Keratinocyte (primary cell): ENCODE data around the gene CTNNA3. TPM values are rescaled to one million over a fixed set of nuclear protein-coding genes. Genes with fewer than 3 reads are reported as not detected.

Source experiments
- DNase-seq: peaks from one replicate; pipeline ENCODE4 v3.0.0-alpha.2; 2011; ENCODE audit warnings: low read depth, missing footprints, low spot score
- FAIRE-seq: peaks from 2 replicates; lab custom pipeline; 2011; peaks lifted over from hg19 to GRCh38; lab: Jason Lieb, UNC
- H2AFZ ChIP-seq: 2 replicates; pipeline ENCODE4 v1.6.0; 2012; ENCODE audit warnings: low read length, control low read depth, inconsistent platforms; ENCODE audit not compliant: control insufficient read depth
- H3K27ac ChIP-seq: 2 replicates; pipeline ENCODE4 v1.5.1; 2011; ENCODE audit warnings: low read length; ENCODE audit not compliant: control insufficient read depth, insufficient read depth
- H3K27me3 ChIP-seq: 3 replicates; pipeline ENCODE4 v1.6.0; 2011; ENCODE audit warnings: low read length; ENCODE audit not compliant: control insufficient read depth, insufficient read depth; ENCODE audit errors: extremely low read depth
- H3K36me3 ChIP-seq, 2 experiments: 2 replicates in 1 of 2; 3 replicates in 1 of 2; pipeline ENCODE4 v1.5.1; 2011; ENCODE audit warnings: low read length in 2 of 2, mild to moderate bottlenecking in 1 of 2; ENCODE audit not compliant: control insufficient read depth in 2 of 2, insufficient read depth in 2 of 2; ENCODE audit errors: extremely low read depth in 1 of 2
- H3K4me1 ChIP-seq: 3 replicates; pipeline ENCODE4 v1.5.1; 2011; ENCODE audit warnings: low read length; ENCODE audit not compliant: control insufficient read depth, insufficient read depth; ENCODE audit errors: extremely low read depth
- H3K4me2 ChIP-seq: 3 replicates; pipeline ENCODE4 v1.6.0; 2011; ENCODE audit warnings: low read depth, low read length; ENCODE audit not compliant: control insufficient read depth, insufficient read depth; ENCODE audit errors: extremely low read depth
- H3K4me3 ChIP-seq, 3 experiments: fragments of 200-600 bp in 1 of 3; sonication (generic) in 1 of 3; 2 replicates in 2 of 3; 3 replicates in 1 of 3; pipeline ENCODE4 v1.5.1; 2011 to 2016; ENCODE audit warnings: low read length in 3 of 3, mild to moderate bottlenecking in 3 of 3, control low read depth in 2 of 3, inconsistent platforms in 1 of 3, low read depth in 1 of 3, mixed read lengths in 1 of 3, mixed run types in 1 of 3, moderate library complexity in 1 of 3; ENCODE audit not compliant: control insufficient read depth in 2 of 3, insufficient read depth in 2 of 3; ENCODE audit errors: extremely low read depth in 1 of 3
- H3K79me2 ChIP-seq: 2 replicates; pipeline ENCODE4 v1.6.0; 2012; ENCODE audit warnings: low read length; ENCODE audit not compliant: control insufficient read depth, insufficient read depth
- H3K9ac ChIP-seq: 3 replicates; pipeline ENCODE4 v1.6.0; 2011; ENCODE audit warnings: low read length; ENCODE audit not compliant: control insufficient read depth, insufficient read depth; ENCODE audit errors: extremely low read depth
- H3K9me1 ChIP-seq: 3 replicates; pipeline ENCODE4 v1.6.0; 2011; ENCODE audit warnings: low read length; ENCODE audit not compliant: control insufficient read depth, insufficient read depth; ENCODE audit errors: extremely low read depth
- H3K9me3 ChIP-seq: 2 replicates; pipeline ENCODE4 v1.5.1; 2012; ENCODE audit warnings: low read depth, low read length; ENCODE audit not compliant: control insufficient read depth
- H4K20me1 ChIP-seq: 3 replicates; pipeline ENCODE4 v1.6.0; 2011; ENCODE audit warnings: low read length; ENCODE audit not compliant: control insufficient read depth, insufficient read depth; ENCODE audit errors: extremely low read depth
- CTCF ChIP-seq, 3 experiments: IDR thresholded peaks in 1 of 3; conservative IDR thresholded peaks in 1 of 3; optimal IDR thresholded peaks in 1 of 3; 2 replicates in 2 of 3; 3 replicates in 1 of 3; pipeline versions ENCODE3 to v1.5.1; 2011; ENCODE audit warnings: low read length in 3 of 3, mild to moderate bottlenecking in 3 of 3, moderate library complexity in 2 of 3, control low read depth in 1 of 3, inconsistent platforms in 1 of 3; ENCODE audit not compliant: insufficient read depth in 2 of 3; ENCODE audit errors: extremely low read depth in 1 of 3
- EZH2 ChIP-seq: IDR thresholded peaks from one replicate; pipeline ENCODE4 v1.6.1; 2012; ENCODE audit warnings: inconsistent platforms, mild to moderate bottlenecking, low read length, moderate library complexity
- dilution Hi-C: fragments of 300-500 bp; cut with MboI; formaldehyde crosslinking; loops from one replicate; pipeline ENCODE4 v1.7.0; 2020; ENCODE audit warnings: low sequenced_read_pairs; ENCODE audit not compliant: extremely low pct_ligation_motif_present
- polyA plus RNA-seq, 5 experiments: library from polyadenylated mRNA; depleted of rRNA in 3 of 5; stranded (reverse) in 3 of 5; stranded (forward) in 1 of 5; unstranded in 1 of 5; fragments of >200 nt; gene quantifications; 1 replicate in 1 of 5; 2 replicates in 3 of 5; 3 replicates in 1 of 5; pipeline versions ENCODE4 v1.2.1 to v1.2.3, GENCODE V29; 2011 to 2012; ENCODE audit warnings: missing spikeins in 2 of 5, low read depth in 1 of 5, low replicate concordance in 1 of 5

CTNNA3 gene
- polyA plus RNA-seq, 1 donor (not counting 4 experiments of a cell fraction or from before 2014, with no cell fraction given), result 0.01 TPM

- Histone ChIP-seq H3K4me3 (no peak overlapping the region), H2AFZ (no peak overlapping the region), H3K9me1 (no peaks in the 10 kb centered on the region), H3K4me1 (no peaks in the 10 kb centered on the region), H3K27me3 (no peaks in the 10 kb centered on the region), H3K9ac (no peak overlapping the region), H3K27ac (no peak overlapping the region), H3K79me2 (no peaks in the 10 kb centered on the region), H3K9me3 (no peaks in the 10 kb centered on the region), H4K20me1 (no peaks in the 10 kb centered on the region), H3K4me2 (no peak overlapping the region), H3K36me3 (no peaks in the 10 kb centered on the region)
- no peak for FAIRE-seq
- DNase-seq, result no peak
- TF ChIP-seq EZH2, result no peak
- no peak for TF ChIP-seq CTCF (optimal IDR thresholded peaks at IDR 0.05 in 1 of 3, IDR thresholded peaks at IDR 0.05 in 1 of 3, conservative IDR thresholded peaks at IDR 0.05 in 1 of 3; ENCODE audit: extremely low read depth in 1 of 3, insufficient read depth in 2 of 3, low read length in 3 of 3)
- dilution Hi-C loops, result no loop called here
Observed at GRCh38 chr10:65968437-65968836, 1727.6 kb downstream of the CTNNA3 start.

DNA sequence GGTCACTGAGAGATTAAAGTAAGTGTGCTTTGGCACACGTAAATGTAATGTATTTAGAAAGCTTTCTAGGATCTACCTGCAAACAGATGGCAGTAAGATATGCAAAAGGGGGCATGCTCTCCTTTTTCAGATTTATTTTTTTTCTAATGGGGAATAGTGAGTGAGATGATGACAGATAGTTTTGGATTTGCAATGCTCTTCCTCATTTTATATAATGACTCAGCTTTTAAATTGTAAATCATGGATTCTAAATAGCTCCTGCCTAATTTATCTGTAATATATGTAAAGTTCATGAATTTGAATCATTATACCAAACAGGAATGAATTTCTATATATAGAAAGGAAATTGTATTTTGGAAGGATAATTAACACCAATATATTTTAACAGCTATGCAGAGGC is 1731.8 kb downstream of the CTNNA3 start:
- H3K4me2 ChIP-seq, result no peak overlapping the region
- dilution Hi-C loops, result no loop called here
- H3K9me3 ChIP-seq, result no peaks in the 10 kb centered on the region
- no peak overlapping the region for H3K4me3 ChIP-seq
- FAIRE-seq, result no peak
- H3K4me1 ChIP-seq, result no peaks in the 10 kb centered on the region
- DNase-seq, result no peak
- no peaks in the 10 kb centered on the region for H3K36me3 ChIP-seq
- no peaks in the 10 kb centered on the region for H4K20me1 ChIP-seq
- no peaks in the 10 kb centered on the region for H3K27me3 ChIP-seq
- no peaks in the 10 kb centered on the region for H3K79me2 ChIP-seq
- no peaks in the 10 kb centered on the region for H3K9me1 ChIP-seq
- H2AFZ ChIP-seq, result no peak overlapping the region
- TF ChIP-seq EZH2, result no peak
- no peak for TF ChIP-seq CTCF (optimal IDR thresholded peaks at IDR 0.05 in 1 of 3, IDR thresholded peaks at IDR 0.05 in 1 of 3, conservative IDR thresholded peaks at IDR 0.05 in 1 of 3; ENCODE audit: extremely low read depth in 1 of 3, insufficient read depth in 2 of 3, low read length in 3 of 3)
- no peak overlapping the region for H3K9ac ChIP-seq
- H3K27ac ChIP-seq, result no peak overlapping the region
